HG03469 (cell line): ENCODE measurements around the gene SPOCK1.
"Not testable (repeated sequence)": the region's sequence is repeated elsewhere in the genome, so short reads cannot be mapped to it uniquely, and the experiment has no call there.

Source experiments
- ATAC-seq: cut with Tn5 transposase; IDR thresholded peaks from one replicate; pipeline ENCODE4 v1.9.1; 2021; ENCODE audit warnings: mild to moderate bottlenecking, moderate library complexity, moderate number of reproducible peaks; ENCODE audit not compliant: unreplicated experiment

Gene SPOCK1

DNA sequence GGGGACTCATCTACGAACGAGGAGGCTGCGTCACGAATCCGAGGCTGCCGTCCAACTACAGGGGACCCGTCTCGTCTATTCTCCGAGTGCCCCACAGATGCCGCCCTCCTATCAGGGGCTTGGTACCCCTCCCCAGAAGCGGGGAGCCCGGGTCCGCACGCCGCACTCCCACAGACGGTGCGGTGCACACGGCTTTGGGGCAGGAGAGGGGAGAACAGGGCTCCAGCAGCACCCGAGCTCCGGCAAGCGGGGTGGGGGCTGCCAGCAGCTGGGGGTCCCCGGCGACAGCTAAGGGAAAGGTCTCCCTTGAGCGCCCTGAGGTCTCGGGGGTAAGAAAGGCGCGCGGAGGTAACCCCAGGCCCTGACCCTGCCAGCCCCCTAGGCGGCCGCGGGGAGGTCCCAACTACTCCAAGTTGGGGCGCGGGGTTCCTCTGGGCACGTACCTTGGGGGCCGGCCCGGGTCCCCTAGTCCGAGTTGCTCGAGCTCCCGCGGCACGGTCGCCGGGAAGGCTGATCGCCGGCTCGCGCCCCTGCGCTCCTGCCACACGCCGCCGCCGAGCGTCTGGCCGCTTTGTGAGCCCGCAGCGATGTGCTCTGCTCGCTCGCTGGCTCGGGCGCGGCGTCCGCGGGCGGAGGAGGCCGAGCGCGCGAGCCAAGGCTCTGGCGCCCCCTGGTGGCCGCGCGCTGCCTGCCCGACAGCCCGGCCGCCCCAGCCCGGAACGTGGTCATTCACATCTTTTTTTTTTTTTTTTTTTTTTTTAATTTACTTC is at the start of gene SPOCK1:
SPOCK1 (minus strand) TSS at position 591 of the 770 bp plus-strand sequence.
- ATAC-seq = peak; percentile 60

DNA sequence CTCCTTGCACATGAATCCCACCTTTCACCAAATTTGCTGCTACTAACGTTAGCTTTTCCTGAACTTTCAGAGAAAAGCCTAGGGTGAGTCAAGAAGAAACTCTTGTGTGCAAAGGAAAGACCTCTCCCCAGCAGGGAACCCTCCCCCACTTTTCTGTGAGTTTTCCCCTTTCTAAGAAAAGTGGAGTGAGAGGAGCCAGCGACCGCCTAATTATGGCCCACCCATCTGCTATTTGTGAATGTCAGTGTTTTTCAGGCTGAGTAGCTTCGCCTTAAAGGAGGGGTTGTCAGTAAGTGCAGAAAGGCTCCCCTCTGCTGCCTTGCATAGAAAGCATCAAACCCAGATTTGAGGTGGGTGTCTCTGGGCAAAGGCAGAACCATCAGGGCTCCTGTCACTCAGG is 46.8 kb upstream of the SPOCK1 start:
- no peak for ATAC-seq

DNA sequence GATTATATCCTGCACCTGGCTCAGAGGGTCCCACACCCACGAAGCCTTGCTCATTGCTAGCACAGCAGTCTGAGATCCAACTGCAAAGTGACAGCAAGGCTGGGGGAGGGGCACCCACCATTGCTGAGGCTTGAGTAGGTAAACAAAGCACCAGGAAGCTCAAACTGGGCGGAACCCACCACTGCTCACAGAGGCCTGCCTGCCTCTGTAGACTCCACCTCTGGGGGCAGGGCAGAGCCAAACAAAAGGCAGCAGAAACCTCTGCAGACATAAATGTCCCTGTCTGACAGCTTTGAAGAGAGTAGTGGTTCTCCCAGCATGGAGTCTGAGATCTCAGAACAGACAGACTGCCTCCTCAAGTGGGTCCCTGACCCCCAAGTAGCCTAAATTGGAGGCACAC is 36.3 kb upstream of the SPOCK1 start:
- ATAC-seq = not testable (repeated sequence)

DNA sequence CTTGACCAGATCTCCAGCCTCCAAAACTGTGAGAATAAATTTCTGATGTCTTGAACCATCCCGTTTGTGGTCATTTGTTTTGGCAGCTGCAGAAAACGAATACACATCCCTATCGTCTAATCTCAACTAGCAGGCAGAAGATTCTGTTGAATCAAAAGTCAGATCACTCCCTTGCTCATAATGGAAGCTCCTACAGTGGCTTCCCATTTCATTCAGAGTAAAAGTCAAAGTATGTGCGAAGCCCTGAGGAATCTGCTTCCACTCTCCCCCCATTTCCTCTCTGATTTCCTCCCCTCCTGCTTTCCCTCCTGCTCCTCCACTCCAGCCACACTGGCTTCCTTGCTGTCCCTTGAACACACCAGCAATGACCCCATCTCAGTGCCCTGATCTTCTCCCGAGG is 34.8 kb upstream of the SPOCK1 start:
- ATAC-seq = no peak

DNA sequence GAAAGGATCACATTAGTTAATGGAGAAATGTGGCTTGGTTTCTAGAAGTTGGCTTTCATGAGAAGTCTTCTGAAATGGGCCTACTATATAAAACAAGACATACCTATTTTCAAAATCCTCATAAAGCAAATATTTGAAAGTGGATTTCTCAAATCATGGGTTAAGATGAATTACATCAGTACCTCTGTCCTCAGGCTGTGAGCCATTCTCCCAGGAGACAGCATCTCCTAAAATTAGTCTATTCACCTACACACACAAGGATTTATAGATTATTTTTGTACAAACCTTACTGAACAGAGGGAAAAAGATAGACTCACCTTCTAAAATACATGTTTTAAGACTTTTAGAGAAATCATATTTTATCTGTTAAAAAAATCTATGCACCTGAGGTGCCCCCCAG is 32.1 kb upstream of the SPOCK1 start:
- no peak for ATAC-seq

DNA sequence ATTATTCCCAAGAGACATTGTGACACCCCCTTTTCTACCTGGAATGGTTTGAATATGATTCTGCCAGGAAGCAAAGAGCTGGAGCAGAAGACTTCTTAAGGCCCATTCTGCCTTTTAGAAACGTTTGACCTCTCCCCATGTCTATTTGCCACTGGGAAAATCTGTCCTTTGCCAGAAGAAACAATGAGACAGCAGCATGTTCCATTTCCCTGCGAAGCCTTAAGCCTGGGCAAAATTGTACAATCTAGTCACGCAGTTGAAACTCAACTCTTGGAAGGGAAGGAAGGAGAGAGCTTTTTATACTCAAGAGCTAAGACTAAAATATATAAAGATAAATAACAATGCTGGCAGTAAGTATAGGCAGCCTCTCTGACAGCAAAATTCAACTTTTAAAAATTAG is 22.1 kb upstream of the SPOCK1 start:
- no peak for ATAC-seq

DNA sequence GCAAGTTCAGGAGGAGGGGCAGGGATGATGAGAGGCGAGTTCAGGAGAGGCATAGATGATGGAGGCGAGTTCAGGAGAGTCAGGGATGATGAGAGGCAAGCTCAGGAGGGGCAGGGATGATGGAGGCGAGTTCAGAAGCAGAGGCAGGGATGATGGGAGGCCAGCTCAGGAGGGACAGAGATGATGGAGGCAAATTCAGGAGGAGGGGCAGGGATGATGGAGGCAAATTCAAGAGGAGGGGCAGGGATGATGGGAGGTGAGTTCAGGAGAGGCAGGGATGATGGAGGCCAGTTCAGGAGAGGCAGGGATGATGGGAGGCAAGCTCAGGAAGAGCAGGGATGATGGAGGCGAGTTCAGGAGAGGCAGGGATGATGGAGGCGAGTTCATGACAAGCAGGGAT is 17.8 kb upstream of the SPOCK1 start:
- no peak for ATAC-seq

DNA sequence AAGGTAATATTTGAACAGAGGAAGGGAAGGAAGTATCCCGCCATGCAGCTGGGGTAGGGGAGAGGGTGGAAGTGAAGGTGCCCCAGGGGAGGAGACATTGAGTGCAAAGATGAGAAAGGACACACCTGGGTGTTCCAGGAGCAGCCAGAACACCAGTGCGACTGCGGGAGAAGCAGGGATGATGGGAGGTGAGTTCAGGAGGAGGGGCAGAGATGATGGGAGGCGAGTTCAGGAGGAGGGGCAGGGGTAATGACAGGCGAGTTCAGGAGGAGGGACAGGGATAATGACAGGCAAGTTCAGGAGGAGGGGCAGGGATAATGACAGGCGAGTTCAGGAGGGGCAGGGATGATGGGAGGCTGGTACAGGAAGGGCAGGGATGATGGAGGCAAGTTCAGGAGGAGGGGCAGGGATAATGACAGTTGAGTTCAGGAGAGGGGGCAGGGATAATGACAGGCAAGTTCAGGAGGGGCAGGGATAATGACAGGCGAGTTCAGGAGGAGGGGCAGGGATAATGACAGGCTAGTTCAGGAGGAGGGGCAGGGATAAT is 17.2 kb upstream of the SPOCK1 start:
- ATAC-seq = no peak

DNA sequence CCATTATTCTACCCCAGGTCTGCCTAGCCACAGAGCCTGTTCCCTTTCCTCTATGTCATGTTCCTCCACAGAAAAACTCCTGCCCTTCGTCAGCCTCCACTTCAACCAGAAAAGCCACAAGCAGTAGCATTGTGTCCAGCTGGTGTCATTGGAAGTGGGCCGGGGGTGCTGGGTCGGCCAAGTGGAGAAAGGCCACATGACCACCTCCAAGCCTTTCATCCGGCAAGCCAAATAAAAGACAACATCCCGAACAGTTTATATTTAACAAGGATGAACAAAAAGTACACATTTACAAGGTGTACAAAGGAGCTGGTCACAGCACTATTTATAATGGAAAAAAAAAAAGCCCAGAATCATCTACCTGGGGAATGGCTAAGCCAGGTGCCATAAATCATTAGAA is 16.1 kb upstream of the SPOCK1 start:
- no peak for ATAC-seq

DNA sequence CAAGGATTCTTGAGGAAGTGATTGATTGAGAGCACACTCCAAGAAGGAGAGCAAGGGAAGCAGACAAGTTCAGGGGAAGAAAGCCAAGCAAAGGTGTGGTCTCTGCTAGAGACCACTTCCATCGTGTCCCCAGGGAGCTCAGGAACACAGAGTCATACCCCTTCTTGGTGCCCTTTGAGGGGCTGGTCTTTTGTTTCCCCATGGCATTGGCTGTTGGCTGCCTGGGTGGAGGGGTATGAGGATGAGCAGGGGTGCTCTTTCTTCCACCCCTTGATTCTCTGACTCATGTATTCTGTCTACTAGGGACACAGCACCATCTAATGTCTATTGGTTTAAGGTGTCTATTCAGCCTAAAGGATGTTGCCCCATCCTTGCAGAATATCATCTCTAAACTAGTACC is 11.5 kb upstream of the SPOCK1 start:
- ATAC-seq = no peak

DNA sequence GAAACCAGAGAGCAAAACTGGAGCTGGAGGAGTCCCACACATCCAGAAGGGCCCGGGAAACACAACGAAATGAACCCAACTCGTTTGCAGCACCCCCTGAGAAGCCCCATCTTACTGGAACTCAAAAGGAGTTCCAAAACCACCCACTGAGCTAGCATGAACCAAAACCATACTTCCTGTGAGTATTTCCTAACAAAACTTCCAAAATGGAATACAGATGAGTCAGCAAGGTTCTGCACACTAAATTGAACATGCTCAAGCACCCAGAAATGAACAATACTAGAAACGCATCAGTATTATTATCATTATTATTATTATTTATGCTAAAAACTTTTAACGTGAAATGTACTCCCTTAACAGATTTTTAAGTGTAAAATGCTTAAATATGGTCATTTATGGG is 8.0 kb upstream of the SPOCK1 start:
- no peak for ATAC-seq

DNA sequence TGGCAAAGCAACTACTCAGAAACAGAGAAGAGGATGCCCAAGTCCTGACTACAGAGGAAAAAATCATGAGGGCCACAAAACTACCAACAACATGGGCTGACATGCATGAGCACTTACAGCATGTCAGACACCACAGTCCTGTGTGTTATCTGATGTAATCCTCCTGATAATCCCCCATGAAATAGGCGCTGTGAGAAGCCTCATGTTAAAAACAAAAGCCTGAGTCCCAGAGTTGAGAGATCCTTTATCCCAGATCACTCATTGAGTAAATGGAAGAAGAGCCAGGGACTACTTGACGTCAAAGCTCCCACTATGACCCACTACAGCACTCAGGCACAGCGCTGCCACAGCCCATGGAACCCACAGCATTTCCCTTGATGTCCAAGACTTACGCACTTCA is 7.2 kb upstream of the SPOCK1 start:
- no peak for ATAC-seq

DNA sequence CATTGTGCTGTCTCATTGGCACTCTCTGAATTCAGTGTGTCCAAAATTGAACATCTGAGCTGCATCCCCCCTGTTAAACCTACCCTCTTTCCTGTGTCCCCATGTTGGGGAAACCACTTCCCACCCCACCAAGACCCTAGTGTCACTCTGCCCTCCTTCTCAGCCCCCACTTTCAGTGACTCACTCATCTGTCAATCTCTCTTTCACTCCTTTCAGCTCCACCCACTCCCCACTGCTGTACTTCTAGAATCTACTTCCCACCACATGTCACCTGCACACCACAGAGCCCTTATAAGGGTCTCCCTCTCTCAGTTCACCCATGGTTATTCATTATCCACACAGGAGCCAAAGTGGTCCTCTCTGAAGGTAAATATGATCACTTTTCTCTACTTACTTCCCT is 5.8 kb upstream of the SPOCK1 start:
- ATAC-seq = no peak

DNA sequence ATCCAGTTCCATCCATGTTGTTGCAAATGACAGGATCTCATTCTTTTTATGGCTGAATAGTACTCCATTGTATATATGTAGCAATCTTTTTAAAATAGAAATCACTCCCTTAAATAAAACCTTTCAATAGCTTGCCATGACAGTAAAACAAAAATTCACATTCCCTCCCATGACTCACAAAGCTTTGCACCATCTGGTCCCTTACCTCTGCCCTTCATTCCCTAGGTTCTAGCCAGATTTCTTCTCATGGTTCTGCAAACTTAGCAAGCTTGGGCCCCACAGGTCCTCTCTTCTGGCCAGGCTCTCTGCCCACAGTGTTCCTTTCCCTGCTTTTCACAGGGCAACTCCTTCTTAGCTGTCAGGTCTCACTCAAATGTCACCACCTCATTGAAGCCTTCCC is 4.3 kb upstream of the SPOCK1 start:
- no peak for ATAC-seq

DNA sequence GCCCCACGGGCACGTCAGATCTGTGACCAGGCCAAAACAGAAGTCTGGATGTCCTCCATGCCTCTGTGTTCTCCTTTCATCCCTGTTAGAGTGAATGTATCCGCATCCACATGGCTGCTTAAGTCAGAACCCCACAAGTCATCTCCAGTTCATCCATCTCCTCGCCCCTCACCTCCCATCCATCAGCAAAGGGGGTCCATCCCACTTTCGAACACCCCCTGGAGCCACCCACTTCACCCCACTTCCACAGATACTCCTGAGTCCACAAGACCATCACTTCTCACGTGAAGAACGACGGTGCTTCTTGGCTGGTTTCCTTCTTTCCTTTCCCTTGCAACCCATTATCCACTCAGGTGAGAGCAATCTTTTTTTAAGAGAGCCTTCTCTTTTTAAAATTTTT is 3.5 kb upstream of the SPOCK1 start:
- no peak for ATAC-seq

DNA sequence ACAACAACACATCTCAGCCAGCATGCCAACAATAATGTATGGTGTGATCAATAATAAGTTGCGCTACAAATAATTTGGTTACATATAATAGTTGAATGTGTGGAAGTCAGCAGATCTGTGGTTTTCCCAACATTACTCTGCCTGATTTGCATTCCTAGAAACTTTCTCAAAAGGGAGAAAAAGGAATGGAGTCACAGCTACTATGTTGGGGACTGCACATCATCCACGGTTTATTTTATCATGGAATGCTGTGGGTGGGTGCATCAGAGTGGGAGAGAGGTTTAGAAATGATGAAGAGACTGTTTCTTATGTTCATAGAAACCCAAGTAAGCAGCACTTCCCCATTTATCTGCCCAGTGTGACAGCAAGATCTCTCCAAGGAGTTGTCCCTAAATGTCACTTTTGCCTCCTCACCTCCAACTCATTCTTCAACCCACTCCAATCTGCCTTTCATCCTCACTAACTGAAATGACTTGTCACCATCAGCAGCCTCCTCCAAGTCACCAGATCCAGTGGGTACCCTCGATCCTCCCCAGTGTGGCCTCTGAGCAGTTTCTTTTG is 2.8 kb upstream of the SPOCK1 start:
- ATAC-seq = no peak

DNA sequence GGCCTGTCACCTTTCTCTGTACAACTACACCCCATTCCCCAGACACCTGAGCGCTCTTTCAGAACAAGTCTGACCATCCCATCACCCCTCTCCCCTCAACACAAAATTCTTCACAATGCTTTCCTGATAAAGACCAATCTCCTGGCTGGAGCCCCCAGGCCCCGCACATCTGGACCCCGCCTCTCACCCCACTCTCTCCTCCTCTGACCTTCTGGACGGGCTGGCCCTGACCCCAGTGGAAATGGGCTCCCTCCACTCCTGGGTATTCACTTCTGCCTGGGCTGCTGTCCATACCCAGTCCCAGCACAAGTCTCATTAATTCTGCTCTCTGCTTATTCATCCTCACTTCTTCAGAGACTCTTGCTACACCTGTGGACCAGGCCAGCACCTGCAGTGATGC is 2.1 kb upstream of the SPOCK1 start:
- ATAC-seq = no peak

DNA sequence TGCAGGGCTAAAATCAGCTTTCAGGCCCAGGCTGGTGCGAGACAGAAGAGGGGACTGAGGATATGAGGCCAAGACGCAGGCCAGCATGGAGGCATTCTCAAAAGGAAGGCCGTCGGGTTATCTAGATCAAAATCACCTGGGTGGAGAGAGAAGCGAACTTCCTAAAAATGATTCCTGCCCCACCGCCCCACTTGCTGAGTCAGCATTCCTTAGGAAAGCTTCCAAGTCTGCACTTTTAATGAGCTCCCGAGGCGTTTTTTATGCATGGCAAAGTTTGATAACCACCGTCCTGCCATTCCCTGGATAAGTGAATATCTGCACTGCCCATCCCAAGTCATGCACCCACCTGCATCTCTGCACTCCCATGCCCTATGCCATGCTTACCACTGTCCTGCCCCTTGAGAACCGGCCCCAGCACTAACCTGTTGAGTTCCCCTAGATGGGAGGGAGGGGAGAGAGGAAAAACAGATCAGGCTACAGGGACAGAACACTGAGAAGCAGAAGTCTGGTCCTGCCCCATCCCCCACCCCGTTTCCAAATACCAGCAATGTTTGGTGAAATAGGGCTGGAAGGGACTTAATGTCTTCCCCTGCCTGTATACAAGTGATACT is 1.6 kb upstream of the SPOCK1 start:
- ATAC-seq = no peak

DNA sequence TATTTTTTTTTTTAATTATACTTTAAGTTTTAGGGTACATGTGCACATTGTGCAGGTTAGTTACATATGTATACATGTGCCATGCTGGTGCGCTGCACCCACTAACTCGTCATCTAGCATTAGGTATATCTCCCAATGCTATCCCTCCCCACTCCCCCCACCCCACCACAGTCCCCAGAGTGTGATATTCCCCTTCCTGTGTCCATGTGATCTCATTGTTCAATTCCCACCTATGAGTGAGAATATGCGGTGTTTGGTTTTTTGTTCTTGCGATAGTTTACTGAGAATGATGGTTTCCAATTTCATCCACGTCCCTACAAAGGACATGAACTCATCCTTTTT is 351 bp upstream of the SPOCK1 start:
- not testable (repeated sequence) for ATAC-seq

DNA sequence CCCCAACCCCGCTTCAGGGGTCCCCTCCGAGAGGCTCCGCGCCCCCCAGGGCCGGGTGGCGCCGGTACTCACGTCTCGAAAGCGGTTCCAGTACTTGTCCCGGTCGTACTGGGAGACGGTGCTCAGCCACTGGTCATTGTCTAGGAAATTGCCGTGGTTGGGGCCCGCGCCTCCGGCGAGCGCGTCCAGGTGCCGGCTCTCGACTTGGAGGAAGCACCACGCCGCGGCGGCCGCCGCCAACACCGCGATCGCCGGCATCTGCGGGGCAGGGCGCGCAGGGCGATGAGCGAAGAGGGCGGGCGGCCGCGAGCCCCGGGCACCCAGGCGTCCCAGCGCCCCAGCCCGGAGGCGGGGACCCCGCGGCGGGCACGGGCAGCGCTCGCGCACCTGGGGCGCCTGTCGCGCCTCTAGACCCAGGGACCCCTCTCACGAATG is 808 bp downstream of the SPOCK1 start:
- ATAC-seq = no peak

DNA sequence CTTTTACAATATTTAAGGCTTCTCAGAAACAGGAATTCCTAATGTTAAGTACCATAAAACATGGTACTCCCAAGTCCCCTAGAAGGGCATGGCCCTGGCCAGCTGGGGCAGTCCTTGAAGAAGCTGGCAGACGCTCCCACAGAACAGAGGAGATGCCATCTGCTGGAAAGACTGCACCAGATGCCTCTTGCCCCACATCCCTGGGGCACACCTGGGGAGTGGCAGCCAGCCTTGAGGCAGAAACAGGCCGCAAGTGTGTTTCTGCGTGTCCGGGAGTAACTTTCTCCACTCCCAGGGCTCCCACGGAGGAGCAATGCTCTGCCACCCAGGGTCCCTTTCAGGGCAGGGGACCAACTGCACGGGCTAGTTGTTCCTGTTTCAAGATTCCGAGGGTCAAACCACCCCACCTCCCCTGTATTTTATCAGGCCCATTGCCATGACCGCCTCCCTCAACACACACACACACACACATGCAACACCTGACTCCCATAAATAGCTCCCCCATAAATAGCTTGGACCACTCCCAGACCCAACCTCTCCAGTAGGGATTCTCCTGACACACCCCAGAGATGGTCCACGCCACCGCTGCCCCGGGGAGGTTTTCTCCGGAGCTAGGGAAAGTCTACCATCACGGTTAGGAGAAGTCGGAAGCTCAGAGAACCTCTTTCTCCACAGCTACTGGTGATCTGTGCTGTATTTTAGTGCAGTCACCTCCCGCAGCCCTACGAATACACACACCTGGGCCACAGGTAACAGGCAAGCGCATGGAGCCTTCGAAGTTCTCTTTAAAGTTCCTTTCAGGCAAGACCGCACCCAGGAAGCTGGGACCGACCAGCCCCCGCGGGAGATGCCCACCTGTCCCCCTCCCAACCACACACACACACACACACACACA is 1.5 kb downstream of the SPOCK1 start:
- ATAC-seq = no peak
